ENCODE measurements around the gene PROS1. TPM values are rescaled to one million over a fixed set of nuclear protein-coding genes. Genes with fewer than 3 reads are reported as not detected.
"Not testable (repeated sequence)": the region's sequence is repeated elsewhere in the genome, so short reads cannot be mapped to it uniquely, and the experiment has no call there.

Gene PROS1
- total RNA-seq, 1 experiment from 2014 or later = 9.2 TPM

- no peaks in the 10 kb centered on the region for H3K27me3 ChIP-seq (replicated peaks; ENCODE audit: insufficient read depth, low read depth, low read length, poor library complexity)
- POLR2A ChIA-PET (ENCODE audit: low non-redundant PET) = no interaction called here
- no peaks in the 10 kb centered on the region for H3K36me3 ChIP-seq (ENCODE audit: insufficient read depth, low read length, poor library complexity, severe bottlenecking)
- H3K27ac ChIP-seq (ENCODE audit: low read depth, low read length, poor library complexity, severe bottlenecking) = no peak overlapping the region
- H3K4me3 ChIP-seq (ENCODE audit: low read depth, low read length, poor library complexity, severe bottlenecking) = no peak overlapping the region
- TF ChIP-seq EZH2 (IDR thresholded peaks at IDR 0.05; ENCODE audit: borderline replicate concordance, low read depth, low read length, poor library complexity, severe bottlenecking) = no peak
- TF ChIP-seq CTCF (conservative IDR thresholded peaks at IDR 0.05; ENCODE audit: low read depth, low read length) = no peak
- no peaks in the 10 kb centered on the region for H3K4me1 ChIP-seq (ENCODE audit: insufficient read depth, low read length, poor library complexity, severe bottlenecking)
- CTCF ChIA-PET = no interaction called here
- no peak for DNase-seq (ENCODE audit: low spot score)
- intact Hi-C loops (cut with micrococcal nuclease; ENCODE audit: unreplicated experiment) = no loop called here
- BruUV-seq (replicated peaks) = no TSS peak
- no peaks in the 10 kb centered on the region for H3K9me3 ChIP-seq (ENCODE audit: low read depth, low read length, poor library complexity, severe bottlenecking)
Measured at GRCh38 chr3:93961489-93961888, 12.2 kb downstream of the PROS1 start.

GRCh38 chr3:93961026-93961425 is 12.7 kb downstream of the PROS1 start:
- BruUV-seq (replicated peaks) = no TSS peak
- POLR2A ChIA-PET (ENCODE audit: low non-redundant PET) = no interaction called here
- DNase-seq (ENCODE audit: low spot score) = no peak
- Histone ChIP-seq H3K9me3 (ENCODE audit: low read depth, low read length, poor library complexity, severe bottlenecking) (no peaks in the 10 kb centered on the region), H3K4me3 (ENCODE audit: low read depth, low read length, poor library complexity, severe bottlenecking) (no peak overlapping the region), H3K27ac (ENCODE audit: low read depth, low read length, poor library complexity, severe bottlenecking) (no peak overlapping the region), H3K4me1 (ENCODE audit: insufficient read depth, low read length, poor library complexity, severe bottlenecking) (no peaks in the 10 kb centered on the region), H3K36me3 (ENCODE audit: insufficient read depth, low read length, poor library complexity, severe bottlenecking) (no peaks in the 10 kb centered on the region), H3K27me3 (replicated peaks; ENCODE audit: insufficient read depth, low read depth, low read length, poor library complexity) (no peaks in the 10 kb centered on the region)
- CTCF ChIA-PET = no interaction called here
- intact Hi-C loops (cut with micrococcal nuclease; ENCODE audit: unreplicated experiment) = no loop called here
- TF ChIP-seq EZH2 (IDR thresholded peaks at IDR 0.05; ENCODE audit: borderline replicate concordance, low read depth, low read length, poor library complexity, severe bottlenecking) (no peak), CTCF (conservative IDR thresholded peaks at IDR 0.05; ENCODE audit: low read depth, low read length) (no peak)

- H3K4me3 ChIP-seq (ENCODE audit: low read depth, low read length, poor library complexity, severe bottlenecking); H3K27ac ChIP-seq (ENCODE audit: low read depth, low read length, poor library complexity, severe bottlenecking); DNase-seq (ENCODE audit: low spot score); H3K4me1 ChIP-seq (ENCODE audit: insufficient read depth, low read length, poor library complexity, severe bottlenecking); BruUV-seq (replicated peaks); H3K27me3 ChIP-seq (replicated peaks; ENCODE audit: insufficient read depth, low read depth, low read length, poor library complexity); CTCF ChIA-PET; POLR2A ChIA-PET (ENCODE audit: low non-redundant PET); intact Hi-C loops (cut with micrococcal nuclease; ENCODE audit: unreplicated experiment); H3K36me3 ChIP-seq (ENCODE audit: insufficient read depth, low read length, poor library complexity, severe bottlenecking); H3K9me3 ChIP-seq (ENCODE audit: low read depth, low read length, poor library complexity, severe bottlenecking): not testable (repeated sequence)
Measured at GRCh38 chr3:93949958-93950357, 23.7 kb downstream of the PROS1 start.

GRCh38 chr3:93937485-93937884 is 36.2 kb downstream of the PROS1 start:
- BruUV-seq (replicated peaks); H3K4me3 ChIP-seq (ENCODE audit: low read depth, low read length, poor library complexity, severe bottlenecking); CTCF ChIA-PET; H3K27ac ChIP-seq (ENCODE audit: low read depth, low read length, poor library complexity, severe bottlenecking); DNase-seq (ENCODE audit: low spot score); H3K9me3 ChIP-seq (ENCODE audit: low read depth, low read length, poor library complexity, severe bottlenecking); H3K4me1 ChIP-seq (ENCODE audit: insufficient read depth, low read length, poor library complexity, severe bottlenecking); POLR2A ChIA-PET (ENCODE audit: low non-redundant PET); H3K36me3 ChIP-seq (ENCODE audit: insufficient read depth, low read length, poor library complexity, severe bottlenecking); H3K27me3 ChIP-seq (replicated peaks; ENCODE audit: insufficient read depth, low read depth, low read length, poor library complexity): not testable (repeated sequence)
- intact Hi-C loops (cut with micrococcal nuclease; ENCODE audit: unreplicated experiment) = loop anchor here (10.0 kb wide), 1 partner anchor 73 kb away; no protein-coding TSS in a partner anchor
